ENCODE measurements around the gene FABP2.
"Not testable (repeated sequence)": the region's sequence is repeated elsewhere in the genome, so short reads cannot be mapped to it uniquely, and the experiment has no call there.

- TF ChIP-seq CTCF (IDR thresholded peaks at IDR 0.05; ENCODE audit: insufficient read depth, low read length); REST (IDR thresholded peaks at IDR 0.05; ENCODE audit: insufficient replicate concordance, low read depth); POLR2AphosphoS5 (IDR thresholded peaks at IDR 0.05; ENCODE audit: low read depth); SPI1 (IDR thresholded peaks at IDR 0.05; ENCODE audit: borderline replicate concordance, low read depth): not testable (repeated sequence)
Observed at GRCh38 chr4:119336332-119336979, 14.5 kb upstream of the FABP2 start.

All from HL-60 (cell line).